ENCODE results near the gene ADARB1. TPM values are rescaled to one million over a fixed set of nuclear protein-coding genes. Genes with fewer than 3 reads are reported as not detected.

The ADARB1 gene
- total and polyA plus RNA-seq, 2 of the 4 experiments (the other 2 are of a cell fraction): 39.8 to 47.3 TPM

DNA sequence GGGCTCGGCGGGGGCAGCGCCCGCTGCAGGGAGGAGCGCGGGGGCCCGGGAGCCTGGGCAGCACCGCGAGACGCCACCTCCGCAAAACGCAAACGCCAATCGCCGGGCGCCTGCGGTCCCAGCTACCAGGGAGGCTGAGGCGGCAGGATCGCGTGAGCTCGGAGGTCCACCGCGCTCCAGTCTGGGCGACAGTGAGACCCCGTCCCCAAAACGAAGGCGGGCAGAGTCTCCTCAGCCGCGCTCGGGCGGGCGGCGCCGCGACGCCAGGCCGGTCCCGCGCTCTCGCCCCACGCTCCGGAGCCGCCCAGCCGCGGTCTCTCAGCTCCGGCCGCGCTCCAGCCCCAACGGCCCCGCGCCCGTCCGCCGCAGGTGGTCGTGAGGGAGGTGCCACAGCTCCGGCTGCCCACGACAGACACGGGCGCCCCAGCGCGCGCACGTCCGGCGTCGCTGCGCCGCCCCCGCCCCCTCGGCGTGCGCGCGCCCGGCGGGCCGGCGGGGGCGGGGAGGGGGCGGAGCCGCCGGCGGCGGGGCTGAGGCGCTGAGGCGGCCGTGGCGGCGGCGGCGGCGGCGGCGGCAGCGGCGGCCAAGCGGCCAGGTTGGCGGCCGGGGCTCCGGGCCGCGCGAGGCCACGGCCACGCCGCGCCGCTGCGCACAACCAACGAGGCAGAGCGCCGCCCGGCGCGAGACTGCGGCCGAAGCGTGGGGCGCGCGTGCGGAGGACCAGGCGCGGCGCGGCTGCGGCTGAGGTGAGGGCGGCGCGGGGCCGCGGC, at the start of gene ADARB1 (continued):
- TF ChIP-seq, protein P1, sequence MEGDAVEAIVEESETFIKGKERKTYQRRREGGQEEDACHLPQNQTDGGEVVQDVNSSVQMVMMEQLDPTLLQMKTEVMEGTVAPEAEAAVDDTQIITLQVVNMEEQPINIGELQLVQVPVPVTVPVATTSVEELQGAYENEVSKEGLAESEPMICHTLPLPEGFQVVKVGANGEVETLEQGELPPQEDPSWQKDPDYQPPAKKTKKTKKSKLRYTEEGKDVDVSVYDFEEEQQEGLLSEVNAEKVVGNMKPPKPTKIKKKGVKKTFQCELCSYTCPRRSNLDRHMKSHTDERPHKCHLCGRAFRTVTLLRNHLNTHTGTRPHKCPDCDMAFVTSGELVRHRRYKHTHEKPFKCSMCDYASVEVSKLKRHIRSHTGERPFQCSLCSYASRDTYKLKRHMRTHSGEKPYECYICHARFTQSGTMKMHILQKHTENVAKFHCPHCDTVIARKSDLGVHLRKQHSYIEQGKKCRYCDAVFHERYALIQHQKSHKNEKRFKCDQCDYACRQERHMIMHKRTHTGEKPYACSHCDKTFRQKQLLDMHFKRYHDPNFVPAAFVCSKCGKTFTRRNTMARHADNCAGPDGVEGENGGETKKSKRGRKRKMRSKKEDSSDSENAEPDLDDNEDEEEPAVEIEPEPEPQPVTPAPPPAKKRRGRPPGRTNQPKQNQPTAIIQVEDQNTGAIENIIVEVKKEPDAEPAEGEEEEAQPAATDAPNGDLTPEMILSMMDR (conservative IDR thresholded peaks at IDR 0.05; ENCODE audit: low read depth, low read length): no peak
- peak; percentile 86 for TF ChIP-seq POLR2A (IDR thresholded peaks at IDR 0.05; ENCODE audit: low read depth, low read length)
- TF ChIP-seq USF2 (IDR thresholded peaks at IDR 0.05; ENCODE audit: low read depth, low read length): no peak
- TF ChIP-seq CEBPB (IDR thresholded peaks at IDR 0.05; ENCODE audit: low read depth, low read length): no peak

Data from IMR-90 (cell line).